NCI-H1417 (cell line): ENCODE results near the gene CTPS2.

Source experiments
- DNase-seq, 3 experiments: peaks; one replicate each; lab custom pipeline; 2025; lab: John Stamatoyannopoulos, UW

The CTPS2 gene

DNA sequence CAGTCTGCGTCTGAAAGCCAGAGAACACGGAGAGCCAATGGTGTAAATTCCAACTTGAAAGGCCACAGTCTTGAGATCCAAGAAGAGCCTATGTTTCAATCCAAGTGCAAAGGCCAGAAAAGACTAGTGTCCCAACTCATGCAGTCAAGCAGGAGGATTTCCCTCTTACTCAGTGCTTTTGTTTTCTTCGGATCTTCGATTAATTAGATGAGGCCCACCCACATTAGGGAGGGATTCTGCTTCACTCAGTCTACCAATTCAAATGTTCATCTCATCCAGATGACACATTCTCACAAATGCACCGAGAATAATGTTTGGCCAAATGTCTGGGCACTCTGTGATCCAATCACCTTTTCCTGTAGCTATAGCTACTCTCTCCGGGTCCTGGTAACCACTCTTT, 154.0 kb downstream of the CTPS2 start:
- peak in 1 of 3 experiments; percentile 26 for DNase-seq

DNA sequence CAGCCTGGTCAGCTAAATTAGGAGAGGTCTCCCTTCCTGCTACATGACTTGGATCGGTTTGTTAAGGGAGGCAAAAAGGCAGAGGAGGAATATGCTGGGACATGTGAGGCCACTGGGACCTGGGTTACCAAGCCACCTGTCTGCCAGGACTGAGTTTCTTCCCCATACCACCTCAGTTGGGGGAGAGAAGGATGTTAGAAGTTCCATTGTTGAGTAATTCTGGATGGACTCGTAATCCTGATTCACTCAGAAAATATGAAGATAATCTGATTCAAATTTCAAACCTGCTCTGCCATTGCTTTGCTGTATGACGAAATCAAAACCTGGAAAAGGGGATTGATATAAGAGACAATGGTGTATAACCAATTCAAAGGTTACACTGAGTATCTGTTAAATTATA, 159.9 kb downstream of the CTPS2 start:
- no peak for DNase-seq

GRCh38 chrX:16547644-16548043, 164.8 kb downstream of the CTPS2 start:
- no peak for DNase-seq

DNA sequence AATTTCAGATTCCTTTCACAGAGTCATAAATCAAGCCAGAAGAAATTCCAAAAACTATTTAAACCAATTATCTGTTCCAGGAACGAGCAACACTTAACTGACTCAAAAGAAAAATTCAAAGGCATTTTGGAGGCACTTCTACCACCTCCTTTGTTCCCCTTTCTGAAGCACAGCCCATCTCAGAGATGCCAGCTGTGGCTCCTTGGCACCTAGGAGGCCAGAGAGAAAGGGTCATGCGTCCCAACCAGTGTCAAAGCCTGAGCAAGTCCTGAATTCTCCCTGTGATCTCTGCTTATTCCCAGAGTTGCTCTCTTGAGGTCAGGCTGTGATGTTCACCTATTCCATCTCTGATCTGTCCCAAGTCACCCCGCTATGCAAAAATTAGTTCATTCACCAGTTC, 167.5 kb downstream of the CTPS2 start:
- no peak for DNase-seq
